Activated B cell treated with CpG ODN at 0.5 μM for 24 hours (primary cell): ENCODE data around the gene DEFB113. TPM values are rescaled to one million over a fixed set of nuclear protein-coding genes. Genes with fewer than 3 reads are reported as not detected.

Experiments
- ATAC-seq: fragments of 200-7000 bp; cut with Tn5 transposase; one replicate; pipeline ENCODE4 v1.10.0; 2021; ENCODE audit warnings: low read depth, mild to moderate bottlenecking, moderate library complexity
- CTCF ChIA-PET: fragments of 350-600 bp; sonication (Branson Sonifier 250); formaldehyde crosslinking; loops from one replicate; lab custom pipeline; 2021; ENCODE audit warnings: antibody characterized with exemption; lab: Charles Lee
- POLR2A ChIA-PET: fragments of 350-600 bp; sonication (Branson Sonifier 250); formaldehyde crosslinking; loops from one replicate; lab custom pipeline; 2021; ENCODE audit warnings: antibody characterized with exemption; lab: Charles Lee
- DNase-seq: peaks from one replicate; pipeline ENCODE4 v3.0.0; 2022
- H3K27ac Mint-ChIP-seq: one replicate; pipeline ENCODE4 v1.8.0; 2020; ENCODE audit warnings: mixed read lengths
- H3K27me3 Mint-ChIP-seq: one replicate; pipeline ENCODE4 v1.8.0; 2021; ENCODE audit warnings: mixed read lengths
- H3K36me3 Mint-ChIP-seq: one replicate; pipeline ENCODE4 v1.8.0; 2021; ENCODE audit warnings: low read depth, mixed read lengths
- H3K4me1 Mint-ChIP-seq: one replicate; pipeline ENCODE4 v1.8.0; 2021; ENCODE audit warnings: mixed read lengths
- H3K4me3 Mint-ChIP-seq: one replicate; pipeline ENCODE4 v1.8.0; 2020; ENCODE audit warnings: mild to moderate bottlenecking, mixed read lengths
- H3K9me3 Mint-ChIP-seq: one replicate; pipeline ENCODE4 v1.8.0; 2020; ENCODE audit warnings: mixed read lengths
- intact Hi-C: fragments of 100-400 bp; cut with micrococcal nuclease; formaldehyde crosslinking; loops from one replicate; pipeline ENCODE4 v1.15.1; 2024
- total RNA-seq: library from RNA; stranded (reverse); gene quantifications from 2 replicates; pipeline ENCODE4 v1.2.3, GENCODE V29; 2022
- TF ChIP-seq, protein P1 (sequence below): fragments of 200-600 bp; IDR thresholded peaks from one replicate; pipeline ENCODE4 v1.8.0; 2022; ENCODE audit warnings: antibody characterized with exemption, mild to moderate bottlenecking

The DEFB113 gene
- total RNA-seq, 1 donor from 2014 or later, result not detected

DNA sequence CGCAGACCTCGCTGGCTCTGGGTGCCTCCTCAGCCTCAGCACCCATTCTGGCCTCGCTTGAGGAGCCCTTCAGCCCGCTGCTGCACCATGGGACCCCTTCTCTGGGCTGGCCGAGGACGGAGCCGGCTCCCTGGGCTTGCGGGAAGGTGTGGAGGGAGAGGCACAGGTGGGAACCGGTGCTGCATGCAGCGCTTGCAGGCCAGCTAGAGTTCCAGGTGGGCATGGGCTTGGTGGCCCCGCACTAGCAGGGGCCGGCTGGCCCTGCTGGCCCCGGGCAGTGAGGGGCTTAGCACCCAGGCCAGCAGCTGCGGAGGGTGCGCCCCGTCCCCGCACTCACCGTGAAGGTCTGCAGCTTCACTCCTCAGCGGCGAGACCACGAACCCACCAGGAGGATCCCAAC, 35.9 kb downstream of the DEFB113 start:
- Mint-ChIP-seq H3K4me1 (no peaks in the 10 kb centered on the region), H3K4me3 (no peak overlapping the region), H3K27ac (no peak overlapping the region), H3K27me3 (no peaks in the 10 kb centered on the region), H3K36me3 (no peaks in the 10 kb centered on the region), H3K9me3 (no peaks in the 10 kb centered on the region)
- TF ChIP-seq, protein P1, sequence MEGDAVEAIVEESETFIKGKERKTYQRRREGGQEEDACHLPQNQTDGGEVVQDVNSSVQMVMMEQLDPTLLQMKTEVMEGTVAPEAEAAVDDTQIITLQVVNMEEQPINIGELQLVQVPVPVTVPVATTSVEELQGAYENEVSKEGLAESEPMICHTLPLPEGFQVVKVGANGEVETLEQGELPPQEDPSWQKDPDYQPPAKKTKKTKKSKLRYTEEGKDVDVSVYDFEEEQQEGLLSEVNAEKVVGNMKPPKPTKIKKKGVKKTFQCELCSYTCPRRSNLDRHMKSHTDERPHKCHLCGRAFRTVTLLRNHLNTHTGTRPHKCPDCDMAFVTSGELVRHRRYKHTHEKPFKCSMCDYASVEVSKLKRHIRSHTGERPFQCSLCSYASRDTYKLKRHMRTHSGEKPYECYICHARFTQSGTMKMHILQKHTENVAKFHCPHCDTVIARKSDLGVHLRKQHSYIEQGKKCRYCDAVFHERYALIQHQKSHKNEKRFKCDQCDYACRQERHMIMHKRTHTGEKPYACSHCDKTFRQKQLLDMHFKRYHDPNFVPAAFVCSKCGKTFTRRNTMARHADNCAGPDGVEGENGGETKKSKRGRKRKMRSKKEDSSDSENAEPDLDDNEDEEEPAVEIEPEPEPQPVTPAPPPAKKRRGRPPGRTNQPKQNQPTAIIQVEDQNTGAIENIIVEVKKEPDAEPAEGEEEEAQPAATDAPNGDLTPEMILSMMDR, result no peak
- DNase-seq (no peak), ATAC-seq (no peak)
- intact Hi-C loops, result no loop called here
- ChIA-PET CTCF (no interaction called here), POLR2A (no interaction called here)

DNA sequence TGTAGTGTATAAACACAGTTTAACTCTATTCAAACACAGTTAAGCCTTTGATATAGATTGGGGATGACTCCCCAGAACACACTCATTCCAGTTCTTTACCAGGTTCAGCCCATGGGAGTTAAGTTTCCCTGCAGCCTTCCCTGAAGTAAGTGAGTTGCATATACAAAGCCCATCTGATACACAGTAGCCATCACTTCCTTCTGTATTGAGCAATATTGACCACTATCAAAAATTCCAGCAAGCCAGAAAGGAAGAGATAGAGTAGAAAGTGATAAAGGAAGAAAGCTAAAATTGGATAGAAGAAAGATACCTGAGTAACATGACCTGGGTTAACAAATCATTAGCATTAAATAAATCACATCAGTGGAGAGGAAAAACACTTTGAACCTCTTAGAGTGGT, 40.1 kb downstream of the DEFB113 start:
- POLR2A ChIA-PET, result no interaction called here
- Mint-ChIP-seq H3K27ac (no peak overlapping the region), H3K9me3 (no peaks in the 10 kb centered on the region), H3K36me3 (no peaks in the 10 kb centered on the region), H3K4me1 (no peaks in the 10 kb centered on the region), H3K4me3 (no peak overlapping the region), H3K27me3 (no peaks in the 10 kb centered on the region)
- ATAC-seq (no peak), DNase-seq (no peak)
- TF ChIP-seq, protein P1, result no peak
- CTCF ChIA-PET, result no interaction called here
- intact Hi-C loops, result no loop called here

DNA sequence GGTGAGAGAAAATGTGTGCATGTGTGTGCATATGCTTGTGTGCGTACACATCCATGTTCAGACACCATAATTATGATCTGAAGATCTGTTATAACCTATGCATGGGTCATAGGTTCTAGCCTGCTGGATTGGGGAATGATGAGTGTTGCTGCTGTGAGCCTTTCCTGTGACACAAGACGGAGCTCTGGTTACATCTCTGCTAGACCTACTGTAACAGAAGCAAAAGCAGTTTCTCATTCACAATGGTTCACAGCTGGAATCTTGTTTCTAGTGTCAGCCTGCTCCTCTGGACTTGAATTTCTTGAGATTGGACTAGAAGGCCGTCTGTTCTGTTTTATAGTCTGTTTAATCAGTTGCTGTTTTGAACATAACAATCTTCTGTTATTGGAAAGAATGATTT, 45.6 kb downstream of the DEFB113 start:
- POLR2A ChIA-PET, result no interaction called here
- H3K27ac Mint-ChIP-seq, result no peak overlapping the region
- H3K9me3 Mint-ChIP-seq, result no peaks in the 10 kb centered on the region

DNA sequence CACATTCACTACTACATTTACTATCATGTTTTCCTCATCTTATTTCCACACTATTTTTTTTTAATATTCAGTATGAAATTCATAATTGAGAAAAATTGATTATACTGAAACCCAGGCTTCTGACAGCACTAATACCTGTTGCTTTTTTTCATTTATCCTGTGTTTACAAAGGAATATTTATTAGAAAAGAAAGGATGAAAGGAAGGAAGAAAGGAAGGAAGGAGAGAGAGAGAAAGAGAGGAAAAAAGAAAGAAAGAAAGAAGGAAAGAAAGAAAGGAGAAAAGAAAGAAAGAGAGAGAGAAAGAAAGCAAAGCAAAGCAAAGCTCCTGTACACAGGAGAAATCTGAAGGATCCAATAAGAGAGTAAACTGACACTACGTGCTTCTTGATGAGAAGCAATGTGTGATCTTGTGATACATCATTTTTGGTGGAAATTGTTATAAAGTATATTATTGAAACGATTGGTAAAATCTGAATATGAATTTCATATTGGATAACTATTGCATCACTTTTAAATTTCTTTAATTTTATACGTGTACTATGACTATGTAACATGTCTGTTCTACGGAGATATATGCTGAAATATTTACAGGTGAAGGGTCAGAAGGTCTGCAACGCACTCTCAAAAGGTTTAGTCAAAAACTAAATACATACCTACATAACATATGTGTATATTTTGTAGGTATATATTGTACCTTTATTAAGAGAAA, 49.3 kb downstream of the DEFB113 start:
- CTCF ChIA-PET, result no interaction called here
- H3K36me3 Mint-ChIP-seq, result no peaks in the 10 kb centered on the region
- no peak overlapping the region for H3K4me3 Mint-ChIP-seq
- TF ChIP-seq, protein P1, result no peak
- DNase-seq (no peak), ATAC-seq (no peak)
- intact Hi-C loops, result no loop called here
- no peaks in the 10 kb centered on the region for H3K4me1 Mint-ChIP-seq
- H3K9me3 Mint-ChIP-seq, result no peaks in the 10 kb centered on the region
- no peaks in the 10 kb centered on the region for H3K27me3 Mint-ChIP-seq
- POLR2A ChIA-PET, result no interaction called here
- H3K27ac Mint-ChIP-seq, result no peak overlapping the region

More for the DNA sequence above, 45.6 kb downstream of the DEFB113 start:
- CTCF ChIA-PET, result no interaction called here
- Mint-ChIP-seq H3K4me1 (no peaks in the 10 kb centered on the region), H3K4me3 (no peak overlapping the region), H3K27me3 (no peaks in the 10 kb centered on the region), H3K36me3 (no peaks in the 10 kb centered on the region)
- no peak for ATAC-seq
- intact Hi-C loops, result no loop called here
- TF ChIP-seq, protein P1, result no peak
- DNase-seq, result no peak

DNA sequence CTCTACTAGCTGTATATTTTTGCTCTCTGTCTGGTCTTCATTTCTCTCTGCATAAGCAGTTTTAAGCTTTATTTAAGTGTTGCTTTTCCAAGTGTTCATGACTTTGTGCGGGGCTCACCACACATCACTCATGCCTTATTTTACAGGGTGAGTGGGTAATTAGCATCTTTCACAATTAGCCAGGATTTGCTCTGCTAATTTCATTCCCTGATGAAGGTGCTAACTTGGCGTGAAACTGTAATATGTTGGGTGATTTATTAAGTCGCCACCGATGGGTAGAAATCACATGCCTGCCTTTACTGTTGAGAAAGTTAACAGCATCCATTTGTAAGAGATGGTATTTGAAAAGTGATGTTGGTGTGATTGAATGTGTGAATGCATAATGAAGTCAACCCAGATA, 50.2 kb downstream of the DEFB113 start:
- DNase-seq (no peak), ATAC-seq (no peak)
- H3K27me3 Mint-ChIP-seq, result no peaks in the 10 kb centered on the region
- ChIA-PET CTCF (no interaction called here), POLR2A (no interaction called here)
- no peak overlapping the region for H3K4me3 Mint-ChIP-seq
- no peaks in the 10 kb centered on the region for H3K4me1 Mint-ChIP-seq
- H3K36me3 Mint-ChIP-seq, result no peaks in the 10 kb centered on the region
- intact Hi-C loops, result no loop called here
- H3K27ac Mint-ChIP-seq, result no peak overlapping the region
- TF ChIP-seq, protein P1, result no peak
- no peaks in the 10 kb centered on the region for H3K9me3 Mint-ChIP-seq
